Measurements from ENCODE around the gene AQP12A. TPM values are rescaled to one million over a fixed set of nuclear protein-coding genes. Genes with fewer than 3 reads are reported as not detected.

Gene AQP12A
- total RNA-seq, 1 experiment from 2014 or later: not detected

GRCh38 chr2:240701091-240701735 lies 9.5 kb downstream of the AQP12A start:
- POLR2A ChIA-PET: no interaction called here
- Histone ChIP-seq H4K20me1 (ENCODE audit: insufficient read depth) (no peaks in the 10 kb centered on the region), H3K4me3 (replicated peaks in 1 of 2; ENCODE audit: low read depth in 1 of 2, low read length in 2 of 2) (no peak overlapping the region), H3K27ac (ENCODE audit: low read depth, low read length) (no peak overlapping the region), H3K36me3 (ENCODE audit: control insufficient read depth in 1 of 2, insufficient read depth in 2 of 2, low read length in 2 of 2) (no peaks in the 10 kb centered on the region), H3K9me3 (ENCODE audit: control insufficient read depth in 1 of 2, insufficient read depth in 1 of 2, low read depth in 1 of 2, low read length in 2 of 2) (no peaks in the 10 kb centered on the region), H2AFZ (ENCODE audit: low read depth, low read length, poor library complexity, severe bottlenecking) (no peak overlapping the region), H3K9me2 (ENCODE audit: insufficient read depth) (no peaks in the 10 kb centered on the region), H3K4me1 (ENCODE audit: control insufficient read depth in 1 of 2, insufficient read depth in 2 of 2, low read length in 2 of 2) (no peaks in the 10 kb centered on the region), H3K27me3 (ENCODE audit: insufficient read depth, low read length) (no peaks in the 10 kb centered on the region), H3K9ac (ENCODE audit: low read length) (no peak overlapping the region), H3K79me2 (ENCODE audit: insufficient read depth, low read length) (no peaks in the 10 kb centered on the region), H3K4me2 (ENCODE audit: low read length) (no peak overlapping the region)
- BruUV-seq (replicated peaks): no TSS peak
- RAD21 ChIA-PET (ENCODE audit: low non-redundant PET in 1 of 2, low total read pairs in 2 of 2, uncharacterized antibody in 2 of 2, unreplicated experiment in 2 of 2): no interaction called here
- CTCF ChIA-PET: no interaction called here
- ATAC-seq (no peak), DNase-seq (ENCODE audit: low read depth, low spot score) (no peak)
- intact Hi-C loops (cut with micrococcal nuclease): no loop called here
- TF ChIP-seq, protein P1, sequence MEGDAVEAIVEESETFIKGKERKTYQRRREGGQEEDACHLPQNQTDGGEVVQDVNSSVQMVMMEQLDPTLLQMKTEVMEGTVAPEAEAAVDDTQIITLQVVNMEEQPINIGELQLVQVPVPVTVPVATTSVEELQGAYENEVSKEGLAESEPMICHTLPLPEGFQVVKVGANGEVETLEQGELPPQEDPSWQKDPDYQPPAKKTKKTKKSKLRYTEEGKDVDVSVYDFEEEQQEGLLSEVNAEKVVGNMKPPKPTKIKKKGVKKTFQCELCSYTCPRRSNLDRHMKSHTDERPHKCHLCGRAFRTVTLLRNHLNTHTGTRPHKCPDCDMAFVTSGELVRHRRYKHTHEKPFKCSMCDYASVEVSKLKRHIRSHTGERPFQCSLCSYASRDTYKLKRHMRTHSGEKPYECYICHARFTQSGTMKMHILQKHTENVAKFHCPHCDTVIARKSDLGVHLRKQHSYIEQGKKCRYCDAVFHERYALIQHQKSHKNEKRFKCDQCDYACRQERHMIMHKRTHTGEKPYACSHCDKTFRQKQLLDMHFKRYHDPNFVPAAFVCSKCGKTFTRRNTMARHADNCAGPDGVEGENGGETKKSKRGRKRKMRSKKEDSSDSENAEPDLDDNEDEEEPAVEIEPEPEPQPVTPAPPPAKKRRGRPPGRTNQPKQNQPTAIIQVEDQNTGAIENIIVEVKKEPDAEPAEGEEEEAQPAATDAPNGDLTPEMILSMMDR (IDR thresholded peaks at IDR 0.05 in 2 of 3, conservative IDR thresholded peaks at IDR 0.05 in 1 of 3; ENCODE audit: borderline replicate concordance in 1 of 3, insufficient read depth in 1 of 3, low read depth in 2 of 3, low read length in 2 of 3): no peak
- TF ChIP-seq SIN3A (IDR thresholded peaks at IDR 0.05; ENCODE audit: low read depth) (no peak), ZNF274 (IDR thresholded peaks at IDR 0.05; ENCODE audit: low read depth, low read length) (no peak), EZH2phosphoT487 (IDR thresholded peaks at IDR 0.05; ENCODE audit: borderline replicate concordance) (no peak), YY1 (IDR thresholded peaks at IDR 0.05; ENCODE audit: extremely low read depth, insufficient replicate concordance, low read depth, low read length) (no peak), TCF7L2 (IDR thresholded peaks at IDR 0.05; ENCODE audit: borderline replicate concordance, extremely low read depth, insufficient read depth, insufficient read length) (no peak), SP1 (IDR thresholded peaks at IDR 0.05; ENCODE audit: low read depth) (no peak), ELF1 (IDR thresholded peaks at IDR 0.05; ENCODE audit: borderline replicate concordance, low read depth) (no peak), POLR2A (IDR thresholded peaks at IDR 0.05; ENCODE audit: borderline replicate concordance, extremely low read depth, insufficient read depth, insufficient read length) (no peak), ZFX (IDR thresholded peaks at IDR 0.05) (no peak), EGR1 (IDR thresholded peaks at IDR 0.05; ENCODE audit: low read depth) (no peak), CBX3 (IDR thresholded peaks at IDR 0.05; ENCODE audit: low read depth) (no peak), SRF (IDR thresholded peaks at IDR 0.05; ENCODE audit: low read depth) (no peak)
- TF ChIP-seq, protein P2, sequence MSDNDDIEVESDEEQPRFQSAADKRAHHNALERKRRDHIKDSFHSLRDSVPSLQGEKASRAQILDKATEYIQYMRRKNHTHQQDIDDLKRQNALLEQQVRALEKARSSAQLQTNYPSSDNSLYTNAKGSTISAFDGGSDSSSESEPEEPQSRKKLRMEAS (IDR thresholded peaks at IDR 0.05): no peak

Measured in HCT116 (cell line).